Fibroblast of skin of right quadriceps (primary cell): ENCODE measurements around the gene SH3RF3.
"Not testable (repeated sequence)": the region's sequence is repeated elsewhere in the genome, so short reads cannot be mapped to it uniquely, and the experiment has no call there.

ENCODE experiments used
- DNase-seq: peaks from one replicate; pipeline ENCODE4 v3.0.0-alpha.2; 2013

Gene SH3RF3

GRCh38 chr2:109128616-109129355 is at the start of gene SH3RF3:
Gene SH3RF3, plus strand, starts transcription at chr2:109129205.
- peak; percentile 36 for DNase-seq

- DNase-seq: no peak
Observed at GRCh38 chr2:109079590-109079989, 49.4 kb upstream of the SH3RF3 start.

- DNase-seq: no peak
Observed at GRCh38 chr2:109080109-109080508, 48.9 kb upstream of the SH3RF3 start.

GRCh38 chr2:109080757-109081156 is 48.2 kb upstream of the SH3RF3 start:
- DNase-seq: no peak

GRCh38 chr2:109081374-109081773 is 47.6 kb upstream of the SH3RF3 start:
- no peak for DNase-seq

- DNase-seq: no peak
Observed at GRCh38 chr2:109083771-109084170, 45.2 kb upstream of the SH3RF3 start.

- DNase-seq: no peak
Observed at GRCh38 chr2:109084341-109084740, 44.7 kb upstream of the SH3RF3 start.

- no peak for DNase-seq
Observed at GRCh38 chr2:109085912-109086742, 42.9 kb upstream of the SH3RF3 start.

- no peak for DNase-seq
Observed at GRCh38 chr2:109086743-109087020, 42.3 kb upstream of the SH3RF3 start.

- DNase-seq: no peak
Observed at GRCh38 chr2:109087055-109087663, 41.8 kb upstream of the SH3RF3 start.

GRCh38 chr2:109089602-109090300 is 39.3 kb upstream of the SH3RF3 start:
- DNase-seq: no peak

- no peak for DNase-seq
Observed at GRCh38 chr2:109091526-109091925, 37.5 kb upstream of the SH3RF3 start.

GRCh38 chr2:109094144-109094543 is 34.9 kb upstream of the SH3RF3 start:
- no peak for DNase-seq

GRCh38 chr2:109098251-109098920 is 30.6 kb upstream of the SH3RF3 start:
- DNase-seq: peak; percentile 13

- no peak for DNase-seq
Observed at GRCh38 chr2:109098921-109099273, 30.1 kb upstream of the SH3RF3 start.

GRCh38 chr2:109102588-109103233 is 26.3 kb upstream of the SH3RF3 start:
- no peak for DNase-seq

GRCh38 chr2:109105113-109105512 is 23.9 kb upstream of the SH3RF3 start:
- DNase-seq: no peak

GRCh38 chr2:109108740-109109139 is 20.3 kb upstream of the SH3RF3 start:
- no peak for DNase-seq

- DNase-seq: no peak
Observed at GRCh38 chr2:109109342-109109741, 19.7 kb upstream of the SH3RF3 start.

GRCh38 chr2:109110170-109110569 is 18.8 kb upstream of the SH3RF3 start:
- DNase-seq: no peak

GRCh38 chr2:109117181-109117580 is 11.8 kb upstream of the SH3RF3 start:
- DNase-seq: not testable (repeated sequence)

GRCh38 chr2:109117780-109118179 is 11.2 kb upstream of the SH3RF3 start:
- DNase-seq: no peak
